ENCODE results near the gene AUNIP.

DNA sequence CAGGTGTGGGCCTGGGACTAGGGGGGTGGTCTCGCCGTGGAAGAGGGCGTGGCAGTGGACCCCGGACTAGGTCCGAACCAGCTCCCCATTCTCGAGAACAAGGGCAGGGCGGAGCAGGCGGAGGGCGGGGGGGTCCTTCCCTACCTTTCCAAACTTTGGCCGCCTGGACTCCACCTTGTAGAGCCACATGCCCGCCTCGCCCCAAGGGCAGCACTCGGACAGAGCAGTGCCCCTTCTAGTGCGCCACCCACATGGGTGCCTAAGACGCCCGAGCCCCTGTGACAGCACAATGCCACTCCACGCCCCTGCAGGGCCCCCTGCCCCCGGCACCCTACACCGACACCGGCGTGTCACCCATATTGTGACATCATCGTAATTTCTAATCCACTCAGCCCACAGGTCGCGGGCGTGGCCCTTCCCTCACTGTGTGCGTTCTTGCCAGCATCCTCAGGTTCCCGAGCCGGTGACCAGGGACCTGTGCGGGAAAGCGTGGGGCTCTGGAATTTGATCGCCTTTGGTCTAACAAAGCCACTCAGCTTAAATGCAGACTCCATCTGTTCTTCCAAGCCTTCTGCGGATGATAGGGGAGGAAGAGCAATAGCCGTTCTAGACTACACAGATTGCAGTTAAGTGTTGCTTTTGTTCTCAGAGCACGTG, 47.5 kb upstream of the AUNIP start:
- TF ChIP-seq, protein P1, sequence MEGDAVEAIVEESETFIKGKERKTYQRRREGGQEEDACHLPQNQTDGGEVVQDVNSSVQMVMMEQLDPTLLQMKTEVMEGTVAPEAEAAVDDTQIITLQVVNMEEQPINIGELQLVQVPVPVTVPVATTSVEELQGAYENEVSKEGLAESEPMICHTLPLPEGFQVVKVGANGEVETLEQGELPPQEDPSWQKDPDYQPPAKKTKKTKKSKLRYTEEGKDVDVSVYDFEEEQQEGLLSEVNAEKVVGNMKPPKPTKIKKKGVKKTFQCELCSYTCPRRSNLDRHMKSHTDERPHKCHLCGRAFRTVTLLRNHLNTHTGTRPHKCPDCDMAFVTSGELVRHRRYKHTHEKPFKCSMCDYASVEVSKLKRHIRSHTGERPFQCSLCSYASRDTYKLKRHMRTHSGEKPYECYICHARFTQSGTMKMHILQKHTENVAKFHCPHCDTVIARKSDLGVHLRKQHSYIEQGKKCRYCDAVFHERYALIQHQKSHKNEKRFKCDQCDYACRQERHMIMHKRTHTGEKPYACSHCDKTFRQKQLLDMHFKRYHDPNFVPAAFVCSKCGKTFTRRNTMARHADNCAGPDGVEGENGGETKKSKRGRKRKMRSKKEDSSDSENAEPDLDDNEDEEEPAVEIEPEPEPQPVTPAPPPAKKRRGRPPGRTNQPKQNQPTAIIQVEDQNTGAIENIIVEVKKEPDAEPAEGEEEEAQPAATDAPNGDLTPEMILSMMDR (conservative IDR thresholded peaks at IDR 0.05; ENCODE audit: low read depth, low read length) = no peak
- TF ChIP-seq EZH2phosphoT487 (IDR thresholded peaks at IDR 0.05; ENCODE audit: borderline replicate concordance, low read length) (no peak), EZH2 (IDR thresholded peaks at IDR 0.05; ENCODE audit: low read length, unreplicated experiment) (no peak)
